Measurements from ENCODE around the gene EPB41L4B. TPM values are rescaled to one million over a fixed set of nuclear protein-coding genes. Genes with fewer than 3 reads are reported as not detected.
"Not testable (repeated sequence)": the region's sequence is repeated elsewhere in the genome, so short reads cannot be mapped to it uniquely, and the experiment has no call there.

The EPB41L4B gene
- total RNA-seq, 1 experiment from 2014 or later = 1.8 TPM

DNA sequence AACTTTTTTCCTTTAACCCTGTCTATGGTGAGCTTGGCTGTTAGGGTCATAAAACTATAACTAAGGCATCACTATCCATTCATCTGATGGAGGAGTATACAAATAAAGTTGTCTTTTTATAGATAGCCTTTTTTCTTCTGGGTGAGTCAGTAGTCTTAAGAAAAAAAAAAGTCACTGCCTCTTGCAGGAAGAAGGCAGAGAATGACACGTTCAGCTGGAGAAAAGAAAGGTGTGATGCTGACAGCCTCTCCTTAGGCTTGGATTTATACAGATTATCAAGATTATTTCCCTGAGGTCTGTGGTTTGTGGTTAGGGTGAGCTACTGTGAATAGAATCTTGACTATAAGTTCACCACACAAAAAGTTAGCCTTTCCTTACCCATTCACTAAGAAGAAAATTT, 23.0 kb downstream of the EPB41L4B start:
- no peaks in the 10 kb centered on the region for H3K4me1 ChIP-seq
- H3K9me3 ChIP-seq (replicated peaks) = no peaks in the 10 kb centered on the region
- DNase-seq = peak in 1 of 2 experiments; percentile 32
- H3K27ac ChIP-seq = no peak overlapping the region
- H3K27me3 ChIP-seq = 0 out of 2 replicates have a peak, but pooled peaks cover 3% of the 10 kb centered on the region
- no peaks in the 10 kb centered on the region for H3K36me3 ChIP-seq
- no peak overlapping the region for H3K4me3 ChIP-seq

DNA sequence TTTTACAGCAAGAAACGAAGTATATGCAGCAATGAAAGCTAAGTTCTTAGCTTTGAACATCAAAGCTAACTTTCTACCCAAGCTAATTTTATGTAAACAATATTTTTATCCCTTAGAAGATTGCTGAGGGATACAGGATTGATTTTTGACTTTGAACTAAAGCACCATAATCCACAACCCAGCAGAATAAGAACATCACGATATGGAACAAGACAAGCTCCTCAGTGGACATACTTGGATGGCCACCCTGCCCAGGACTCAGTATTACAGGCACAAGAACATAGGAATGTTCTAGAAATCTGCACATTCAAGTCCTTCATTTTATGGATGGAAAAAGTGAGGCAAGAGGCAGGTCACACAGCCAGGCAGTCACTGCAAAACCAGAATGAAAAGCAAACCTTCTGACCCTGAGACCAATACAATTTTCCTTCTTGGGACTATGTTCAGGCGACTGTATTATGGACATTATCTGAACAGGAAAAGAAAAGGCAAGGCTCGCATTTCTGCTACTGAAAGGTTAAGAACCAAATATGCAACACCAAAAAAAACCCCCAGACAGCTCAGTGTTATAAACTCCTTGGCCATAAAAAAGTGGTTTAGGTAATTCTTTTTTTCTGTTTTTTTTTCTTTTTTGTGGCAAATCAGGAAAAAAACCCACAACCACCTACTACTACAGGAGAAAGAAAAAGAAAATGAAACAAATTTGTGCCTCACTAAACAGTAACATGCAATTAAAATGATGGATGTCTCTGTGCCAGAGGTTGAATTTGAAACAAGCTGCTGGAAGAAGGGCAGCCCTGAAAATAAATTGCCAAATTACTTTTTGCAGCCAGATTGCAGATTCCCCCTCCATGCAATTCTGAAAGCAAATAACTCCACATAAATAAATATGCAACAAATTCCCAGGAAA, 25.4 kb downstream of the EPB41L4B start:
- H3K4me3 ChIP-seq = no peak overlapping the region
- H3K27ac ChIP-seq = no peak overlapping the region
- H3K27me3 ChIP-seq = 0 out of 2 replicates have a peak, but pooled peaks cover 3% of the 10 kb centered on the region
- DNase-seq = no peak
- H3K36me3 ChIP-seq = no peaks in the 10 kb centered on the region
- no peaks in the 10 kb centered on the region for H3K4me1 ChIP-seq
- no peaks in the 10 kb centered on the region for H3K9me3 ChIP-seq (replicated peaks)

DNA sequence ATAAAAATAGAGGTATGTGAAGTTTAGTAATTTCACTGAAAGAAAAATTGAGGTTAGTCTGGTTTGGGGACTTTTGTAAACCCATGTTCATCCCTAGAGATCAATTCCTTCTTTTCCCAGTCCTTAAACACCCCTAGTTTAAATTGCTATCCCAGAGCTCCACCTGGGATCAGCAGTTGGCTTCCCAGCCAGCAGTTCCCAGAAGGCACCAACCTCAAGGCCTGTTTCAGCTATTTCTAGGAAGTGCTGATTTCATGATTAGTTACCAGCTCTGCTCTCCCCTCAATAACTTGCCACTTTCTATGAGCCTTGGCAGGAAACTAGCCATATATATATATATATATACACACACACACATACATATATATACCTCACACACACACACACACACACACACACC, 30.5 kb downstream of the EPB41L4B start:
- Histone ChIP-seq H3K36me3 (no peaks in the 10 kb centered on the region), H3K27ac (no peak overlapping the region), H3K9me3 (replicated peaks) (no peaks in the 10 kb centered on the region), H3K4me3 (no peak overlapping the region), H3K27me3 (no peaks in the 10 kb centered on the region), H3K4me1 (no peaks in the 10 kb centered on the region)
- no peak for DNase-seq

DNA sequence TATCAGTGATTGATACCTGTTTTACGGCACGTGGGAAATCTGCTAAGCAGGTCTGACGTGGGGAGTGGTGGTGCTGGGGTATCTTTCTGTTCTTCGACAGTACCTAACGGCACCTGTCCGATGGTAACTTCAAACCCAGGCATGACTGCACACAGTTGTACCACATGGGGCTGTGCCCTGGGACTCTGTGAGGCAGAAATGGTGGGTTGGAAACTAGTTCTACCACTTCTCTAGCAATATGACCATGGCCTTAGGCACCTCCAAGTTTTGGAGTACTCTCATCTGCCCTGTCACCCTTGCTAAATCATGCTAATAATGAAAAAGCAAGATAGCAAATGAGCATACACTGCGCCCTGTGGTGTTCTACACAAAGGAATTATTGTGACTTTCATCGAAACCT, 30.9 kb downstream of the EPB41L4B start:
- no peak for DNase-seq
- Histone ChIP-seq H3K27ac (no peak overlapping the region), H3K36me3 (no peaks in the 10 kb centered on the region), H3K4me3 (no peak overlapping the region), H3K4me1 (no peaks in the 10 kb centered on the region), H3K27me3 (no peaks in the 10 kb centered on the region), H3K9me3 (replicated peaks) (no peaks in the 10 kb centered on the region)

DNA sequence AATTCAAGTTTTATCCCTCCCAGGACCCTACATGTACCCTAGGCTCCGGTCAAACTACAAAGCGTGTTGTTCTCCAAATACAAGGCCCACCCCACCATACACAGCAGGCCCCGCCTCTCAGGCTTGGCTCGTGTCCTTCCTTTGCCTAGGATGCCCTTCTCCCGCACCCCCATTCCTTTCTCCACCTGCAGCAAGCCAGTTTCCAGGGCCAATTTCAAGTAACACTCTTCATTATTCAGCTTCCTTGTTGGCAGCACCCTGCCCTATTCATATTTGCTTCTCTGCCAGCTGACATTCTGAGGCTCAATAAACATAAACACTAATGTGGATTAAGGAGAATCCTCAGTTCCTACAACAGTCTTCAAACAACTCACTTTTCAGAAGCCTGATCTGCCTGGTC, 31.7 kb downstream of the EPB41L4B start:
- H3K27ac ChIP-seq = no peak overlapping the region
- H3K4me3 ChIP-seq = no peak overlapping the region
- no peaks in the 10 kb centered on the region for H3K36me3 ChIP-seq
- no peaks in the 10 kb centered on the region for H3K27me3 ChIP-seq
- H3K4me1 ChIP-seq = no peaks in the 10 kb centered on the region
- DNase-seq = no peak
- no peaks in the 10 kb centered on the region for H3K9me3 ChIP-seq (replicated peaks)

DNA sequence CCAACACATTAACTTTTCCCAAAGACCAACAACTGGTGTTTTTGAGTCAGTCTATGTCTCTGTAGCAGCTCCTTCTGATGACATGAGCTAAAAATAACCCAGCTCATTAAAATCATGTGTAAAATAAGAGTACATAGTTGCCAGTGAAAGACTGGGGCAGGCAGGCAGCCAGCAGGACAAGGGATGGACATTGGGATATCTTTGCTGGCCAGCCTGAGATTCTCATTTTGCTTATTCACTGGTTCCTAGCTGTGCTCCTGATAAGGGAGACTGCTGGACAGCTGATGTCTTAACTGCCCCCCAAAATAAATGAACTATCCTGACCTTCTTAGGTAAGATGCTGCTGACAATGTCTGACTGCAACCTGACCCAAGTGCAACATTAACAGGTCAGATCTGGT, 33.9 kb downstream of the EPB41L4B start:
- H3K4me3 ChIP-seq = no peak overlapping the region
- no peaks in the 10 kb centered on the region for H3K4me1 ChIP-seq
- no peak for DNase-seq
- no peaks in the 10 kb centered on the region for H3K9me3 ChIP-seq (replicated peaks)
- H3K27ac ChIP-seq = no peak overlapping the region
- H3K27me3 ChIP-seq = no peaks in the 10 kb centered on the region
- no peaks in the 10 kb centered on the region for H3K36me3 ChIP-seq

DNA sequence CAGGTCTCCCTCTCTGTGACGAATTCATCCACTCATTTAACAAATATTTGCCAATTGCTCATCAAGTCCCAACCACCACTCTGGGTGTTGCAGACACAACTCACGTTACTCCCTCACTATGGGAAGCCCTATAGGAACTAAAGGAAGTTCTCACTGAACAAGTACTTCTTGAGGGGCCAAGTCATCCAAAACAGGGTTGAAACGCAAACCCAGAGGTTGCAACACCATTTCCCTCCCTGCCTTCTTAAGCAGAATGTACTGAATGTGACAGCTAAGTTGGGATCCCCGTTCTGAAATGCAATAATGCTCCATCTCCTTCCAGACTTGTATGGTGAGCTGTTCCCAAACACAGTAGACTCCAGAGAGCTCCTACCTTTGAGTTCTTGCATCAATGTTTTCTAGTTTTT, 34.3 kb downstream of the EPB41L4B start:
- H3K4me1 ChIP-seq = no peaks in the 10 kb centered on the region

DNA sequence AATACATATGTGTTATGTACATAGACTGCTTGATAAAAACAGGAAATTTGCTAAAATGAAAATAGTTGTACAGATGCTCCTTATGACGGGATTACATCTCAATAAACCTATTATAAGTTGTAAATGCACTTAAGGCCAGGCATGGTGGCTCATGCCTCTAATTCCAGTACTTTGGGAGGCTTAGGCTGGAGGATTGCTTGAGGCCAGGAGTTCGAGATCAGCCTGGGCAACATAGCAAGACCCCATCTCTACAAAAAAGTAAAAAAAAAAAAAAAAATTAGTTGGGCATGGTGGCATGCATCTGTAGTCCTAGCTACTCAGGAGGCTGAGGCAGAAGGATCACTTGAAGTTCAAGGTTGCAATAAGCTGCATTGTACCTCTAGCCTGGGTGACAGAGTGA, 37.2 kb downstream of the EPB41L4B start:
- H3K4me1 ChIP-seq; H3K27me3 ChIP-seq; H3K36me3 ChIP-seq; H3K27ac ChIP-seq; DNase-seq; H3K9me3 ChIP-seq (replicated peaks); H3K4me3 ChIP-seq: not testable (repeated sequence)

More for the DNA sequence above, 34.3 kb downstream of the EPB41L4B start:
- Histone ChIP-seq H3K27me3 (no peaks in the 10 kb centered on the region), H3K36me3 (no peaks in the 10 kb centered on the region), H3K9me3 (replicated peaks) (no peaks in the 10 kb centered on the region), H3K27ac (no peak overlapping the region), H3K4me3 (no peak overlapping the region)
- no peak for DNase-seq

DNA sequence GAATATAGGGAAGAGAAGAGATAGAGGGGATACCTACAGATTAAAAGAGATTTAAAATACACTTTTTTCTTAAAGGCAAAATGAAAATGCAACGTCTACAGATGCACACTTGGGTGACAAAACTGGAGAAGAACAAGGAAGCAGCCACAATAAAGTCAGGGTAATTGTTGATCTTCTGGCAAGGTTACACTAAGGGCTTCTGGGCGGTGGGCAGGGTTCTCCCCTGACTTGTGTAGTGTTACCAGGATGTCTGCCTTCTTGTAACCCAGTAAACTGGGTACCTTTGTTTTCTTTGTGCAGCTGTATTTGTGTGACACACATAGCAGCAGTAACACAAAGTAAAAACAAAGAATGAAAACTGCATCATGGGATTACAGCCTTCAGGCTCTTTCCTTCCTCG, 37.8 kb downstream of the EPB41L4B start:
- Histone ChIP-seq H3K27ac (no peak overlapping the region), H3K27me3 (no peaks in the 10 kb centered on the region), H3K36me3 (no peaks in the 10 kb centered on the region), H3K4me1 (no peaks in the 10 kb centered on the region), H3K9me3 (replicated peaks) (no peaks in the 10 kb centered on the region), H3K4me3 (no peak overlapping the region)
- DNase-seq = no peak

DNA sequence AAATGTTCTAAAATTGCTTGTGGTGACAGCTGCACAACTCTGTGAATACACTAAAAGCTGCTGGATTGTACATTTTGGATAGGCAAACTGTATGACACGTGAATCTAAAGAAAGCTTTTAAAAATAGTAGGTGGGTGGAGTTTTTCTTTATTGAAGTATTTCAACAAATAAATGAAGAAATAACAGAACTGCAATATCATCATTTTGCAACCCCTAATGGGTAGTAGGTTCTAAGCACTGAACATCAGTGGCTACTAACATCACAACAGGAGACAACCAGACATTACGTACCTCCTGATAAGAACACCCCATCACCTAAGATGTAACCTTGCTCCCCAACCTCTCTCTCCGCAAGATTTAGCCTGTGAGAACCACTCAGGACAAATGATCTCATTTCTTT, 38.6 kb downstream of the EPB41L4B start:
- Histone ChIP-seq H3K4me1 (no peaks in the 10 kb centered on the region), H3K27me3 (no peaks in the 10 kb centered on the region), H3K9me3 (replicated peaks) (no peaks in the 10 kb centered on the region), H3K36me3 (no peaks in the 10 kb centered on the region), H3K27ac (no peak overlapping the region), H3K4me3 (no peak overlapping the region)
- DNase-seq = no peak

DNA sequence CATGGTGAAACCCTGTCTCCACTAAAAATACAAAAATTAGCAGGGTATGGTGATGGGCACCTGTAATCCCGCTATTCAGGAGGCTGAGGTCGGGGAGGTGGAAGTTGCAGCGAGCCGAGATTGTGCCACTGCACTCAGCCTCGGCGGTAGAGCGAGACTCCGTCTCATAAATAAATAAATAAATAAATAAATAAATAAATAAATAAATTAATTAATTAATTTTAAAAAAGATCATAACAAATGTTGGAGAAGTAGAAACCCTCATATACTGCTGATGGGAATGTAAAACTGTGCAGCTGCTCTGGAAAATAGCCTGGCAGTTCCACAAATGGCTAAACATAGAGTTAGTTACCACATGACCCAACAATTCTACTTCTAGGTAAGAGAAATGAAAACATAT, 39.3 kb downstream of the EPB41L4B start:
- H3K9me3 ChIP-seq (replicated peaks) = no peaks in the 10 kb centered on the region
- H3K27me3 ChIP-seq = no peaks in the 10 kb centered on the region
- H3K4me3 ChIP-seq = no peak overlapping the region
- H3K36me3 ChIP-seq = no peaks in the 10 kb centered on the region
- H3K27ac ChIP-seq = no peak overlapping the region
- no peaks in the 10 kb centered on the region for H3K4me1 ChIP-seq
- no peak for DNase-seq

DNA sequence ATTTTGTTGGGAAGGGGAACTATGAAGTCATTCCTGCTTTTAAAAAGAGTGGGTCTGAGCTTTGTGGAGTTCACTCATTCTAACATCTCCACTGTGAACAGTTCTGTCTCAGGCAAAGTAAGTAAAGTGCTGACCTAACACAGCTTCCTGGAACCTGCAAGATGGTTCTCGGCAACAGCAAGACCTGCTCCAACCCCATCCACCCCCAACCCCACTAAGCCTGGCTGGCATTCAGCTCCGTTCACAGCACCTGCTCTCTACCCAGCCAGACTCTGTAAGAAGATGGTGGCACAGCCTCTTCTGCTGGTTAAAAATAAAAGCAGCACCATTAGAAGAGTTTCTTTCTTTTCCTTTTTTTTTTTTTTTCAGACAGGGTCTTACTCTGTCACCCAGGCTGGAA, 42.0 kb downstream of the EPB41L4B start:
- Histone ChIP-seq H3K4me1 (no peaks in the 10 kb centered on the region), H3K36me3 (no peaks in the 10 kb centered on the region), H3K9me3 (replicated peaks) (no peaks in the 10 kb centered on the region), H3K27ac (no peak overlapping the region), H3K4me3 (no peak overlapping the region), H3K27me3 (no peaks in the 10 kb centered on the region; the same call in 1 of the 2 replicates)
- no peak for DNase-seq

DNA sequence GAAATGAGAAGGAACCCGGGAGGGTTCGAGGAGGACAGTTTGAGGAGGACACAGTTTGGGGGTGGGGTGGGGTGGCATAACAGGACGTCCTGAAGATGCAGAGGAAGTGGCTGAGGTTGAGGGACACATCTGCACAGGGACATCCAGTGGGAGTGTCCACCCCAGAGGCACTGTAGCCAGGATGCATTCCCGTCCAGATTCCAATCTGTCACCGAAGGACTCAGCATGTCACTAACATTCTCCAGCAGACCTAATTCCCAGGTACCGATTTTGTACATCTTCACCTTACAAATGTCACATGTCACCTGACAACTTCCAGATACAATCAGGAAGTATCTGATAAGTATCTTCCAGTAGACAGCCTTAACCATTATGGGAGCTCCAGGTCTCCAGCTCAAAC, 42.6 kb downstream of the EPB41L4B start:
- H3K9me3 ChIP-seq (replicated peaks) = no peaks in the 10 kb centered on the region
- H3K27me3 ChIP-seq = no peaks in the 10 kb centered on the region; the same call in 1 of the 2 replicates
- no peak for DNase-seq
- H3K36me3 ChIP-seq = no peaks in the 10 kb centered on the region
- H3K4me1 ChIP-seq = no peaks in the 10 kb centered on the region
- H3K4me3 ChIP-seq = no peak overlapping the region
- H3K27ac ChIP-seq = no peak overlapping the region

DNA sequence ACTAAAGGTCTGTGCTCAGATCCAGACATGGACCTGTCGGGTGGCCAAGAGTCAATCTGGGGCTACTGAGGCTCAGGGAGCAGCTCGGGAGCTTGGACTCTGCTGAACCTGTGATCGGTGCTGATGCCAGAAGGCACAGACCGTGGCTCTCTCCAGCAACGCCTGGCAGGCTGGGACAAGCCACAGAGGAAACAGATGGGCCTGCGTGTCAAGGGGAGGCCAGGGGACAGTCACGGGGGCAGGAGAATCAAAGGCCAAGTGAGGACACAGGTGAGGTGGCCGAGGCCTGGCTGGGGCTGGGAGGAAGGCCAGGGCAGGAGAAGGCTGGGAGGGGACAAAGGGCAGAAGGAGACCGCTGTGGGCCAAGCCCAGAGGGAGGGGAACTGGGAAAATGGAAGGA, 43.4 kb downstream of the EPB41L4B start:
- Histone ChIP-seq H3K27ac (no peak overlapping the region), H3K4me1 (no peaks in the 10 kb centered on the region), H3K4me3 (no peak overlapping the region), H3K9me3 (replicated peaks) (no peaks in the 10 kb centered on the region), H3K36me3 (no peaks in the 10 kb centered on the region), H3K27me3 (no peaks in the 10 kb centered on the region; the same call in 1 of the 2 replicates)
- DNase-seq = no peak

DNA sequence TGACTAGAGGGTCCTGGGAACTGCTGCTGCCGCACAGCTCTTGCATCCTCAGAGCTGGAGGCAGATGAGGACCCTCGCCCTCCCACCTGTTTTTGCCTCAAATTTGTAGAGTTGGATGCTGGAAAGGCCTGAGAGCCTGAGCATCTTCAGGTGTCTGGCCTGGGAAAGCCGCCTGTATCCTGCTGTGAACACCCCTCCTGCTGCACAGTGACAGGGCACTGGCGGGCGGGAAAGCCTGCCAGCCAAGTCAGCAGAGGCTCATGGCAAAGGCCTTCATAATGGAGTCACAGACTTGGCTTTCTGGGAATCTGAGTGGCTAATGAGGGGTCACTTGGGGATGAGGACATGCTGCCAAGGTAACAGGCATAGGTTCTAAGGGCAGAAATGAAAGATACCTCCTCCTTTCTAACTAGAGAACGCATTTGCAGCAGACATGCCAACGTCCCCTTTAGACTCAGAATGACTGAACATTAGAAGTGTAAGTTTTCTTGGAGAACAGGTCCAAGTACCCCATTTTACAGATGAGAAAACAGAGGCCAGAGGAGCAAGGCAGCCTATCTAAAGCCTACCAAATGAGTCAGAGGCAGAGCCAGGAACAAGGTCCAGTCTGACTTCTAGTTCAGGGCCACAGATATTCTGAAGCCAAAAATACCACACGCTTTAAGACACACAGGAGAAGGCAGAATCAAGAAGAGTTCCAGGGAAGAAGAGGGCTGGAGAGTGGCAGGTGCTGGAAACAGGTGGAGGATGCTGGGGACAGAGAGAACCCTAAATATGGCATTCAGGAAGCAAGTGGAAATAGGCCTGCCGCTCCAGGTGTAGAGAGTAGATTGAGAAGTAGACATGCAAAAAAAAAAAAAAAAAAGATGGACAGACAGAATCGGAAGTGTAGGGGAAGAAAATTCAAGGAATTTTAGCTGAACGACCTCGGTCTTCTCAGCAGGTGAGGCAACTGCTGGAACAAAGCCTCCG, 44.1 kb downstream of the EPB41L4B start:
- Histone ChIP-seq H3K4me3 (no peak overlapping the region), H3K4me1 (no peaks in the 10 kb centered on the region), H3K36me3 (no peaks in the 10 kb centered on the region), H3K27ac (no peak overlapping the region), H3K9me3 (replicated peaks) (no peaks in the 10 kb centered on the region), H3K27me3 (no peaks in the 10 kb centered on the region; the same call in 1 of the 2 replicates)
- DNase-seq = no peak
